ENCODE data around the gene DNAJC18.

GRCh38 chr5:139456776-139457175 lies 17.5 kb upstream of the DNAJC18 start:
- TF ChIP-seq ESRRG (CRISPR knock-in tag; IDR thresholded peaks at IDR 0.05) = no peak
- no peak for TF ChIP-seq SNAI2 (CRISPR knock-in tag; IDR thresholded peaks at IDR 0.05)
- no peak for TF ChIP-seq ZNF70 (CRISPR knock-in tag; IDR thresholded peaks at IDR 0.05)
- no peak for TF ChIP-seq PATZ1 (CRISPR knock-in tag; IDR thresholded peaks at IDR 0.05; ENCODE audit: borderline replicate concordance)
- no peak for TF ChIP-seq CSDC2 (CRISPR knock-in tag; IDR thresholded peaks at IDR 0.05)
- no peak for TF ChIP-seq TSHZ2 (CRISPR knock-in tag; IDR thresholded peaks at IDR 0.05)
